A549 (cell line): ENCODE measurements around the gene RBKS. TPM values are rescaled to one million over a fixed set of nuclear protein-coding genes. Genes with fewer than 3 reads are reported as not detected.

Experiments used
- ATAC-seq, 2 experiments: fragments of 200-7000 bp in 1 of 2; fragments of >200 bp in 1 of 2; cut with Nextera tagmentation in 1 of 2; cut with Tn5 transposase in 1 of 2; 3 replicates each; pipeline versions ENCODE4 v1.8.0 to v1.9.1; 2018 to 2020; ENCODE audit warnings: mild to moderate bottlenecking in 1 of 2, moderate library complexity in 1 of 2
- CTCF ChIA-PET: fragments of 300-600 bp; sonication (Branson Sonifier 250); formaldehyde crosslinking; extraction: SDS; loops from one replicate; lab custom pipeline; 2021; ENCODE audit warnings: antibody characterized with exemption, inconsistent platforms; lab: Yijun Ruan, JAX
- POLR2A ChIA-PET: fragments of 350-600 bp; formaldehyde crosslinking; extraction: SDS; loops from one replicate; lab custom pipeline; 2021; ENCODE audit warnings: antibody characterized with exemption, inconsistent platforms; lab: Yijun Ruan, JAX
- DNase-seq, 2 experiments: peaks; one replicate each; pipeline versions ENCODE4 v3.0.0 to v3.0.0-alpha.2; 2011 to 2016; ENCODE audit warnings: low read depth in 1 of 2, low spot score in 1 of 2
- FAIRE-seq: peaks from 2 replicates; lab custom pipeline; 2011; peaks lifted over from hg19 to GRCh38; lab: Jason Lieb, UNC
- H3K27ac ChIP-seq, 2 experiments: fragments of >200 bp; sonication (Bioruptor Twin); formaldehyde crosslinking; 3 replicates each; pipeline ENCODE4 v1.5.1; 2016 to 2017
- H3K4me1 ChIP-seq: fragments of >200 bp; sonication (Bioruptor Twin); formaldehyde crosslinking; 3 replicates; pipeline ENCODE4 v1.6.1; 2016
- H3K4me2 ChIP-seq: fragments of >200 bp; sonication (Bioruptor Twin); formaldehyde crosslinking; 3 replicates; pipeline ENCODE4 v1.6.1; 2016
- H3K4me3 ChIP-seq: fragments of >200 bp; sonication (Bioruptor Twin); formaldehyde crosslinking; 3 replicates; pipeline ENCODE4 v1.5.1; 2016
- H3K9me3 ChIP-seq: fragments of >200 bp; sonication (Bioruptor Twin); formaldehyde crosslinking; 3 replicates; pipeline ENCODE4 v1.6.1; 2016
- CHD2 ChIP-seq: fragments of 150-350 bp; IDR thresholded peaks from 2 replicates; pipeline ENCODE4 v1.6.1; 2014; ENCODE audit warnings: low read length; ENCODE audit not compliant: partially characterized antibody
- EHF ChIP-seq: fragments of 250-450 bp; sonication (Bioruptor Pico); IDR thresholded peaks from 2 replicates; pipeline ENCODE4 v1.5.0; 2020; ENCODE audit warnings: mild to moderate bottlenecking
- FOXS1 ChIP-seq: fragments of 250-450 bp; sonication (Bioruptor Pico); IDR thresholded peaks from 2 replicates; pipeline ENCODE4 v1.5.0; 2020; ENCODE audit warnings: mild to moderate bottlenecking, moderate library complexity
- GATA3 ChIP-seq: IDR thresholded peaks from 2 replicates; pipeline ENCODE4 v1.6.1; 2012; ENCODE audit warnings: borderline replicate concordance
- HOXA7 ChIP-seq: fragments of 250-450 bp; sonication (Bioruptor Pico); IDR thresholded peaks from 2 replicates; pipeline ENCODE4 v1.5.0; 2020; ENCODE audit warnings: mild to moderate bottlenecking, moderate library complexity
- HOXB13 ChIP-seq: fragments of 250-450 bp; sonication (Bioruptor Pico); IDR thresholded peaks from 2 replicates; pipeline ENCODE4 v1.5.0; 2020; ENCODE audit warnings: low read depth, mild to moderate bottlenecking, moderate library complexity
- HOXB5 ChIP-seq: fragments of 250-450 bp; sonication (Bioruptor Pico); IDR thresholded peaks from 2 replicates; pipeline ENCODE4 v1.5.0; 2020; ENCODE audit warnings: mild to moderate bottlenecking, moderate library complexity
- JUN ChIP-seq, 2 experiments: fragments of >200 bp; sonication (Bioruptor Twin); formaldehyde crosslinking; IDR thresholded peaks; 2 replicates in 1 of 2; 3 replicates in 1 of 2; pipeline ENCODE4 v1.6.1; 2016 to 2017
- JUNB ChIP-seq: fragments of >200 bp; sonication (Bioruptor Twin); formaldehyde crosslinking; IDR thresholded peaks from 2 replicates; pipeline ENCODE4 v1.6.1; 2016
- KDM1A ChIP-seq: fragments of 200-600 bp; sonication (generic); IDR thresholded peaks from 2 replicates; pipeline ENCODE4 v1.6.1; 2016; ENCODE audit warnings: low read depth, mild to moderate bottlenecking
- PBX3 ChIP-seq: IDR thresholded peaks from 2 replicates; pipeline ENCODE4 v1.6.1; 2012
- POLR2AphosphoS2 ChIP-seq: conservative IDR thresholded peaks from 2 replicates; pipeline ENCODE4 v1.6.1; 2012; ENCODE audit warnings: low read length, improper control_type of control experiment, inconsistent platforms
- RCOR1 ChIP-seq: fragments of 150-350 bp; IDR thresholded peaks from 2 replicates; pipeline ENCODE4 v1.6.1; 2014; ENCODE audit warnings: antibody characterized with exemption, low read length, low read depth
- REST ChIP-seq: fragments of 200-600 bp; sonication (generic); IDR thresholded peaks from 2 replicates; pipeline ENCODE4 v1.6.1; 2016; ENCODE audit warnings: antibody characterized with exemption, mild to moderate bottlenecking, moderate library complexity
- SREBF2 ChIP-seq: fragments of 450-650 bp; IDR thresholded peaks from 2 replicates; pipeline ENCODE4 v1.6.1; 2014; ENCODE audit warnings: mild to moderate bottlenecking, moderate library complexity
- TFCP2L1 ChIP-seq: fragments of 250-450 bp; sonication (Bioruptor Pico); IDR thresholded peaks from 2 replicates; pipeline ENCODE4 v1.5.0; 2021; ENCODE audit warnings: mild to moderate bottlenecking
- TP53 ChIP-seq: fragments of 250-450 bp; sonication (Bioruptor Pico); IDR thresholded peaks from 2 replicates; pipeline ENCODE4 v1.5.0; 2021; ENCODE audit warnings: mild to moderate bottlenecking, moderate library complexity
- ZC3H11A ChIP-seq: fragments of 450-650 bp; IDR thresholded peaks from 2 replicates; pipeline ENCODE4 v1.6.1; 2014; ENCODE audit warnings: antibody characterized with exemption, mild to moderate bottlenecking
- ZFP36 ChIP-seq: fragments of 450-650 bp; IDR thresholded peaks from 2 replicates; pipeline ENCODE4 v1.6.1; 2014; ENCODE audit warnings: borderline replicate concordance; ENCODE audit not compliant: partially characterized antibody
- WGBS: methylation state at CpG from one replicate; pipeline ENCODE4 v1.1.6; 2017; ENCODE audit errors: missing lambda C conversion rate; 5-methylcytosine and 5-hydroxymethylcytosine counted together
- polyA plus RNA-seq, 4 experiments: library from polyadenylated mRNA; depleted of rRNA in 3 of 4; stranded (reverse); fragments of >200 nt; fragmentation: RNase III in 1 of 4; extraction: RNeasy Plus Mini Kit Qiagen cat#74134 plus additional on column Dnase treatment in 1 of 4; gene quantifications; 2 replicates in 3 of 4; 3 replicates in 1 of 4; pipeline ENCODE4 v1.2.3, GENCODE V29; 2011 to 2017

The RBKS gene
- polyA plus RNA-seq, 2 of the 4 experiments (the other 2 are of a cell fraction): 7.6 to 8.5 TPM

GRCh38 chr2:27756544-27757498, 133.4 kb downstream of the RBKS start:
- H3K4me2 ChIP-seq: no peak overlapping the region
- peak overlapping the region; percentile 55 to 68; a peak in 5 of 6 replicates for H3K27ac ChIP-seq
- peaks cover 32% of the 10 kb centered on the region for H3K4me1 ChIP-seq
- ChIA-PET POLR2A (no interaction called here), CTCF (no interaction called here)
- H3K9me3 ChIP-seq: no peaks in the 10 kb centered on the region
- FAIRE-seq (no peak), ATAC-seq (no peak), DNase-seq (no peak)
- TF ChIP-seq PBX3 (no peak), JUNB (no peak), HOXB5 (no peak), RCOR1 (no peak)
- H3K4me3 ChIP-seq: no peak overlapping the region
- 86% methylated on average over 8 of the region's 8 CpGs for WGBS

- WGBS: 91% methylated on average over 3 of the region's 3 CpGs
- POLR2A ChIA-PET: no interaction called here
- CTCF ChIA-PET: interaction anchor here (1.6 to 2.6 kb wide), 2 partner anchors 19 to 697 kb away, joined by 3 to 16 read pairs; no protein-coding TSS in a partner anchor
These were observed 134.1 kb downstream of the RBKS start for GRCh38 chr2:27756091-27756490.

GRCh38 chr2:27754831-27755230, 135.4 kb downstream of the RBKS start:
- 87% methylated on average over 5 of the region's 5 CpGs for WGBS
- Histone ChIP-seq H3K9me3 (no peaks in the 10 kb centered on the region), H3K4me3 (no peak overlapping the region), H3K4me2 (peak overlapping the region; percentile 30), H3K4me1 (peaks cover 26% of the 10 kb centered on the region), H3K27ac (peak overlapping the region; percentile 74 to 82)
- DNase-seq (no peak), FAIRE-seq (no peak), ATAC-seq (no peak)
- ChIA-PET CTCF (interaction anchor here (0.6 to 6.5 kb wide), 36 partner anchors 10 to 698 kb away, joined by 3 to 56 read pairs (median 4); partner anchors contain the start of gene MRPL33), POLR2A (interaction anchor here (1.1 to 1.6 kb wide), 3 partner anchors 31 to 638 kb away, joined by 3 to 5 read pairs (median 3); partner anchors contain the start of genes BABAM2, FOSL2 and RBKS)
- TF ChIP-seq ZFP36 (no peak), FOXS1 (CRISPR knock-in tag) (no peak), POLR2AphosphoS2 (no peak), PBX3 (no peak), TP53 (no peak)

More at GRCh38 chr2:27756091-27756490, 134.1 kb downstream of the RBKS start:
- H3K4me3 ChIP-seq: no peak overlapping the region
- no peaks in the 10 kb centered on the region for H3K9me3 ChIP-seq
- FAIRE-seq (no peak), ATAC-seq (no peak), DNase-seq (no peak)
- H3K27ac ChIP-seq: peak overlapping the region; percentile 55 to 68; a peak in 5 of 6 replicates
- peaks cover 27% of the 10 kb centered on the region for H3K4me1 ChIP-seq
- no peak for TF ChIP-seq EHF
- TF ChIP-seq HOXB13 (CRISPR knock-in tag): no peak
- TF ChIP-seq KDM1A: no peak
- TF ChIP-seq POLR2AphosphoS2: no peak
- no peak for TF ChIP-seq ZC3H11A
- no peak for TF ChIP-seq FOXS1 (CRISPR knock-in tag)
- TF ChIP-seq TP53: no peak
- no peak for TF ChIP-seq HOXA7
- TF ChIP-seq CHD2: no peak
- TF ChIP-seq SREBF2: no peak
- no peak for TF ChIP-seq GATA3
- TF ChIP-seq JUN (IDR thresholded peaks at IDR 0.05): no peak
- TF ChIP-seq TFCP2L1: no peak
- no peak for TF ChIP-seq REST
- no peak overlapping the region for H3K4me2 ChIP-seq
